Naive B cell (primary cell): Measurements from ENCODE around the gene WDR37. TPM values are rescaled to one million over a fixed set of nuclear protein-coding genes. Genes with fewer than 3 reads are reported as not detected.

Experiments used
- ATAC-seq, 2 donors: fragments of 150-1000 bp; cut with Tn5 transposase; 2 replicates each; pipeline ENCODE4 v1.10.0; 2021; ENCODE audit warnings: low read depth in 2 of 2, mild to moderate bottlenecking in 2 of 2, moderate library complexity in 2 of 2
- DNase-seq: peaks from one replicate; pipeline ENCODE4 v3.0.0; 2022
- H3K27ac Mint-ChIP-seq, 6 donors: one replicate each; pipeline ENCODE4 v1.8.0; 2020 to 2022; ENCODE audit warnings: mild to moderate bottlenecking in 6 of 6, mixed read lengths in 6 of 6, moderate library complexity in 5 of 6, inconsistent platforms in 2 of 6
- H3K27me3 Mint-ChIP-seq, 3 donors: one replicate each; pipeline ENCODE4 v1.8.0; 2021 to 2022; ENCODE audit warnings: mixed read lengths in 3 of 3, mild to moderate bottlenecking in 1 of 3
- H3K36me3 Mint-ChIP-seq, 2 donors: one replicate each; pipeline ENCODE4 v1.8.0; 2020 to 2022; ENCODE audit warnings: mixed read lengths in 2 of 2, inconsistent platforms in 1 of 2, mild to moderate bottlenecking in 1 of 2
- H3K4me1 Mint-ChIP-seq, 3 donors: one replicate each; pipeline ENCODE4 v1.8.0; 2020 to 2022; ENCODE audit warnings: mixed read lengths in 3 of 3, inconsistent platforms in 1 of 3, mild to moderate bottlenecking in 1 of 3, moderate library complexity in 1 of 3
- H3K4me3 Mint-ChIP-seq, 8 donors: one replicate each; pipeline ENCODE4 v1.8.0; 2020 to 2022; ENCODE audit warnings: mild to moderate bottlenecking in 8 of 8, mixed read lengths in 8 of 8, moderate library complexity in 8 of 8, inconsistent platforms in 2 of 8
- H3K9me3 Mint-ChIP-seq, 7 donors: one replicate each; pipeline ENCODE4 v1.8.0; 2020 to 2022; ENCODE audit warnings: mixed read lengths in 7 of 7, mild to moderate bottlenecking in 5 of 7, inconsistent platforms in 2 of 7, moderate library complexity in 1 of 7
- polyA plus RNA-seq, 6 donors: library from polyadenylated mRNA; unstranded; fragments of 300-500 nt; fragmentation: Illumina TruSeq; gene quantifications; one replicate each; pipeline ENCODE4 v1.2.3, GENCODE V29; 2021; ENCODE audit warnings: low read depth in 6 of 6

The WDR37 gene
- polyA plus RNA-seq, 6 donors from 2014 or later: 7.9 to 14.9 (median 11.5) TPM

DNA sequence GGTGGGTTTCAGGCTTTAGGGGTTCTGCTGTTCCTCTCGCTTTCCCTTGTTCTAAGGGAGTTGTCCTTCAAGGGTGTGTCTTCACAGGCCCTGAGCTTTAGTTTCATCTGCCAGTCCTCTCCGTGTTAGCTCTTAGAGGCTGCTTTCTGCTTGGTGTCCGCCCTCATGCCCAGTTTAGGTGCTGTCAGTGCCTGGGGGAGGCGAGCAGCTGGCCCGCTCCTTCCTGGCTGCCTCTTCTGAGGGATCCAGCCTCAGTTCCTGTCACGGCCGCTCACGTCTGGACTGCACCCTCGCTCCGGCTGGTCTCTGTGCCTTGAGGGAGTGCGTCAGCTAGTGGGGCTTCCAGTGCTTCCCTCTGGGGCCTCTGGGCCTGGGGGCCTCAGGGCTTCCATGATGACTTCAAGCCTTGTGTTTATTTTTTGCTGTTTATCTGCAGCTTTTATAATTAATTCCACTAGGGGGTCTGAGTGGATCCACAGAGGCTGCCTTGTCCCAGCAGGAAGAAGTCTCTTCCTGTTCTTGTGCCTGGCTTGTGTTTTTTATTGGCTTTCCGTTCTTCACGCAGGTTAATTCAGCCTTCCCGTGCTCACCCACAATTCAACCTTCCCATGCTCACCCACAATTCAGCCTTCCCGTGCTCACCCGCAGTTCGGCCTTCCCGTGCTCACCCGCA, 33.0 kb downstream of the WDR37 start:
- Mint-ChIP-seq H3K4me3 (no peak overlapping the region), H3K9me3 (no peaks in the 10 kb centered on the region), H3K36me3 (peaks cover 14 to 28% of the 10 kb centered on the region in 2 donors), H3K27ac (peak overlapping the region in 1 of 6 donors; percentile 93), H3K4me1 (peaks cover 0 to 10% (median 7%) of the 10 kb centered on the region in 3 donors), H3K27me3 (no peaks in the 10 kb centered on the region)
- DNase-seq (no peak), ATAC-seq (no peak)

DNA sequence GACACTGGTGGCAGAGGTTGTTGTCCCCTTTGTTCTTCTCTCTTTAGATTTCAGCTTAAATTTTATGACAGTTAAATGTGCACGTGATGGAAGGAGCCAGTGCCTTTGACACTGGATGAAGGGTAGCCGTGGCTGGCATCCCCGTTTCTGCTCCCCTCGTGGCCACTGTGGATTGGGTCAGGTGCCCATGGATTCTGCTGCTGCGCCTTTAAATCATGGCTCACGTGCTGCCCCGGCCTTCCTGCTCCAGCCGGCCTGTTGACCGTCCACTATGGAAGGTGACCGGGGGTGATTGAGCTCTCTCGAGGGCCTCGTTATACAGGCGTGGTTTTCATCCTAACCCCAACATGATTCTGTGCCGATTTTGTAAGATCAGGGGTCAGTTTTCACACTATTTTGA, 34.5 kb downstream of the WDR37 start:
- Mint-ChIP-seq H3K27ac (no peak overlapping the region), H3K27me3 (no peaks in the 10 kb centered on the region), H3K4me3 (no peak overlapping the region), H3K9me3 (no peaks in the 10 kb centered on the region), H3K4me1 (peaks cover 0 to 10% (median 7%) of the 10 kb centered on the region in 3 donors), H3K36me3 (peaks cover 14 to 26% of the 10 kb centered on the region in 2 donors)
- ATAC-seq (no peak), DNase-seq (no peak)

DNA sequence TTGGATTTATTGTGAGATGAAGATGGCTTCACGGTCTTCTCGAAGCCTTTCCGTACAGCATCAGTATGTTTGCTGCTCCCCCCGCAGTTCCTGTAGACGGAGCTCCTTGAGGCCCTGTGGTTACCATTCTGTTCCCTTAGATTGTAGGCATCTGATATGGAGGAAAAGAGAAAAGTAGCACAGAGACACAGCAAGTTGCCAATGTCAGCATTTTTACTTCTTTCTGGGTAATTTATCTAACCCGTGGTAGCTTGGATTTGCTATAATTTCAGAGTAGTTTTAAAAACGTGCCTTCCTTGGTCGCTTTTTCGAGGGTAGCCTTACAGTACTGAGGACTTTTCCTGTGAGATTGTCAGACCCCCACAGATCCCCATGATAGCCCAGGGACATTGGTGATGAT, 37.5 kb downstream of the WDR37 start:
- ATAC-seq: no peak
- peak overlapping the region in 4 of 6 donors; percentile 6 to 80 (median 56) for H3K27ac Mint-ChIP-seq

GRCh38 chr10:1094112-1095057, 38.2 kb downstream of the WDR37 start:
- Mint-ChIP-seq H3K9me3 (no peaks in the 10 kb centered on the region), H3K36me3 (peaks cover 5 to 8% of the 10 kb centered on the region in 2 donors), H3K27ac (peak overlapping the region in 2 of 6 donors; percentile 40 to 73), H3K4me3 (no peak overlapping the region), H3K27me3 (no peaks in the 10 kb centered on the region), H3K4me1 (peaks cover under 1 to 4% (median 2%) of the 10 kb centered on the region in 3 donors)
- no peak for ATAC-seq
- DNase-seq: no peak

More for the DNA sequence above, 37.5 kb downstream of the WDR37 start:
- H3K9me3 Mint-ChIP-seq: no peaks in the 10 kb centered on the region
- no peak overlapping the region for H3K4me3 Mint-ChIP-seq
- DNase-seq: no peak
- peaks cover 4 to 8% of the 10 kb centered on the region in 2 donors for H3K36me3 Mint-ChIP-seq
- H3K27me3 Mint-ChIP-seq: no peaks in the 10 kb centered on the region
- peaks cover 0 to 4% (median 0%) of the 10 kb centered on the region in 3 donors for H3K4me1 Mint-ChIP-seq

GRCh38 chr10:1095498-1095897, 39.3 kb downstream of the WDR37 start:
- peaks cover 5 to 7% of the 10 kb centered on the region in 2 donors for H3K36me3 Mint-ChIP-seq
- ATAC-seq: no peak
- H3K9me3 Mint-ChIP-seq: no peaks in the 10 kb centered on the region
- H3K4me1 Mint-ChIP-seq: peaks cover 5 to 8% (median 6%) of the 10 kb centered on the region in 3 donors
- no peak for DNase-seq
- no peaks in the 10 kb centered on the region for H3K27me3 Mint-ChIP-seq
- H3K4me3 Mint-ChIP-seq: no peak overlapping the region
- H3K27ac Mint-ChIP-seq: no peak overlapping the region

DNA sequence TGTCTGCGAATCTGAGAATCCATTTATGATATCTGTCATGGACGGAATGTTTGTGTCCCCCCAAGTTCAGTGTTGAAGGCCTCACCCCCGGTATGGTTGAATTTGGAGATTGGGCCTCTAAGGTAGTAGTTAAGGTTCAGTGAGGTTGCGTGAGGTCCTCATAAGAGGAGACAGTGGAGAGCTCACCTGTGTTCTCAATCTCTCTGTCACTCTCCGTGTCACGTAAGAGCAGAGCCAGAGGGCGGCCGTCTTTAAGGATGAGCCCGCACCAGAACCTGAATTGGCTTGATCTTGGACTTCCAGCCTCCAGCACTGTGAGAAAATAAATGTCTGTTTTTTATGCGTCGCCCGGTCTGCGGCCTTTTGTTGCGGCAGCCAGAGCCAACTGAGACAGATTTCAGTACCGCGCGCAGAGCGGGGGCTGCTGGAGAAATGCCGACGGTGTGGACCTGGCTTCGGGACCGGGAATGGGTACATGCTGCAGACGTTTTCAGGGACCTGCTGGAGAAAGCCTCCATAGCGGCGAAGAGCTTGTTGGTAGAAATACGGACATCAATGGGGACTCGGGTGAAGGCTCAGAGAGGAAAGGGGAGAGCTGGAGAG, 40.2 kb downstream of the WDR37 start:
- Mint-ChIP-seq H3K9me3 (no peaks in the 10 kb centered on the region), H3K36me3 (peaks cover 5 to 16% of the 10 kb centered on the region in 2 donors), H3K4me3 (no peak overlapping the region), H3K27ac (no peak overlapping the region), H3K27me3 (no peaks in the 10 kb centered on the region), H3K4me1 (peaks cover 11 to 13% (median 12%) of the 10 kb centered on the region in 3 donors)
- ATAC-seq (no peak), DNase-seq (no peak)

DNA sequence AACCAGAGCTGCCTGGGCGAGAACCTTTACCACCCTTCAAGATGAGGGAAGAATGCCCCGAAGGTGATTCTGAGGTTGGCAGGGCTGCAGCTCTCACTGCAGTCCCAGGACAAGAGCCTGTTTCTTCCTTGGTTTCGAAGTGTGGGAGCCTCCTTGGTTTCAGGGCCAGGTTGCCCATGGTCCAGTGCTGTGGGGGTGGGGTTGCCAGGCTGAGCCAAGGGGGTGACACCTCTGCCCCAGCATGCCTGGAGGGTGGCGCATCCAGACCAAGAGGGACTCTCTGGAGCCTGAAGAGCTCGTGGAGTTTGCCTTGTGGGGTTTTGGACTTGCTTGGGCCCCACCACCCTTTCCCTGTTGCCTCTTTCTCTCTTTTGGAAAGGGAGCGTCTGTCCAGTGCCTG, 41.3 kb downstream of the WDR37 start:
- DNase-seq (no peak), ATAC-seq (no peak)
- Mint-ChIP-seq H3K4me3 (no peak overlapping the region), H3K27me3 (no peaks in the 10 kb centered on the region), H3K36me3 (peaks cover 13 to 24% of the 10 kb centered on the region in 2 donors), H3K4me1 (peaks cover 11 to 17% (median 13%) of the 10 kb centered on the region in 3 donors), H3K27ac (no peak overlapping the region), H3K9me3 (no peaks in the 10 kb centered on the region)

GRCh38 chr10:1100143-1100542, 44.0 kb downstream of the WDR37 start:
- peak overlapping the region in 1 of 6 donors; percentile 42 for H3K27ac Mint-ChIP-seq

DNA sequence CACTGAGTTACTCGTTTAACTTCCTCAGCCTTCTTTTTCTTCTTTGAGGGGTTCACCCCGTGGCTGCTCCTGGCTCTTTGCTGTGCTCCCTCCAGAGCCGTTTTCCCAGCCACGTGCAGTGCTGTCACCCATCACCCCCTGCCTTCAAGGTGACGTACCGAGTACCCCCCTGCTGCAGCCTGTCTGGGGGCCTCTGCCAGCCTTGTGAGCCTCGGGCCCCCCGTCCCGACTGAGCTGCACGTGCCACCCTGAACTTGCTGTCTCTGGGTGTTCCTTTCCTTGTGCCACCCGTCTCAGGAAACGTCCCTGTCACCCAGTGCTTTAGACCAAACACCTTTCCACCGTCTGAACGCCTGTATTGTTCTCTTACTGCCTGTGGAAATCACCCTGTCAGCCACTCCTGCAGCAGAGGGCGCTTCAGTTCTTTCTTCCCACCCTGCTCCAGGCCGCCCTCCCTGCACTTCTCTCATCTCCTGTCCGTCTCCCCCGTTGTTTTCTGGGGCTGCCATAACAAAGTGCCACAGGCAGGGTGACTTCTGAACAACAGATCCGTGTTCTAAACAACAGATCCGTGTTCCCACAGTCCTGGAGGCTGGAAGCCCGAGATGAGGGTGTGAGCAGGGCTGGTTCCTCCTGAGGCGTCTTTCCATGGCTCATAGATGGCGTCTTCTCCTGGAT, 44.6 kb downstream of the WDR37 start:
- H3K27ac Mint-ChIP-seq: peak overlapping the region in 3 of 6 donors; percentile 15 to 86 (median 47)
- ATAC-seq (no peak), DNase-seq (no peak)
- no peaks in the 10 kb centered on the region for H3K9me3 Mint-ChIP-seq
- peaks cover 11 to 20% (median 13%) of the 10 kb centered on the region in 3 donors for H3K4me1 Mint-ChIP-seq
- H3K27me3 Mint-ChIP-seq: no peaks in the 10 kb centered on the region
- peak overlapping the region in 1 of 8 donors; percentile 43 for H3K4me3 Mint-ChIP-seq
- peaks cover 18 to 43% of the 10 kb centered on the region in 2 donors for H3K36me3 Mint-ChIP-seq

More at GRCh38 chr10:1100143-1100542, 44.0 kb downstream of the WDR37 start:
- Mint-ChIP-seq H3K27me3 (no peaks in the 10 kb centered on the region), H3K36me3 (peaks cover 15 to 39% of the 10 kb centered on the region in 2 donors), H3K4me1 (peaks cover 11 to 20% (median 13%) of the 10 kb centered on the region in 3 donors), H3K4me3 (no peak overlapping the region), H3K9me3 (no peaks in the 10 kb centered on the region)
- no peak for DNase-seq
- ATAC-seq: no peak

DNA sequence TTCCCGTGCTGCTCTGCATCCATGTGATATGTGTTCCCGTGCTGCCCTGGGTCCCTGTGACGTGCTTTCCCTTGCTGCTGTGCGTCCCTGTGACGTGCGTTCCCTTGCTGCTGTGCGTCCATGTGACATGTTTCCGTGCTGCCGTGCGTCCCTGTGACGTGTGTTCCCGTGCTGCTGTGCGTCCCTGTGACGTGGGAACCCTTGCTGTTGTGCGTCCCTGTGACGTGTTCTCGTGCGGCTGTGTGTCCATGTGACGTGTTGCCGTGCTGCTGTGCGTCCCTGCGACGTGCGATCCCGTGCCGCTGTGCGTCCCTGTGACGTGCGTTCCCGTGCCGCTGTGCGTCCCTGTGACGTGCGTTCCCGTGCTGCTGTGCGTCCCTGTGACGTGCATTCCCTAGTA, 45.8 kb downstream of the WDR37 start:
- Mint-ChIP-seq H3K4me1 (peaks cover 11 to 24% (median 13%) of the 10 kb centered on the region in 3 donors), H3K9me3 (no peaks in the 10 kb centered on the region), H3K27ac (peak overlapping the region in 2 of 6 donors; percentile 3 to 72), H3K27me3 (no peaks in the 10 kb centered on the region), H3K36me3 (peaks cover 30 to 51% of the 10 kb centered on the region in 2 donors), H3K4me3 (no peak overlapping the region)
- no peak for DNase-seq
- ATAC-seq: no peak

- Mint-ChIP-seq H3K9me3 (no peaks in the 10 kb centered on the region), H3K36me3 (peaks cover 30 to 53% of the 10 kb centered on the region in 2 donors), H3K4me1 (peaks cover 11 to 25% (median 13%) of the 10 kb centered on the region in 3 donors), H3K27me3 (no peaks in the 10 kb centered on the region), H3K4me3 (no peak overlapping the region), H3K27ac (peak overlapping the region in 1 of 6 donors; percentile 72)
- no peak for DNase-seq
- ATAC-seq: no peak
Measured at GRCh38 chr10:1102416-1102815, 46.2 kb downstream of the WDR37 start.

GRCh38 chr10:1102831-1103230, 46.6 kb downstream of the WDR37 start:
- no peaks in the 10 kb centered on the region for H3K27me3 Mint-ChIP-seq
- H3K4me3 Mint-ChIP-seq: no peak overlapping the region
- peak overlapping the region in 1 of 6 donors; percentile 22 for H3K27ac Mint-ChIP-seq
- H3K4me1 Mint-ChIP-seq: peaks cover 11 to 29% (median 13%) of the 10 kb centered on the region in 3 donors
- DNase-seq: no peak
- no peaks in the 10 kb centered on the region for H3K9me3 Mint-ChIP-seq
- no peak for ATAC-seq
- peaks cover 34 to 58% of the 10 kb centered on the region in 2 donors for H3K36me3 Mint-ChIP-seq

DNA sequence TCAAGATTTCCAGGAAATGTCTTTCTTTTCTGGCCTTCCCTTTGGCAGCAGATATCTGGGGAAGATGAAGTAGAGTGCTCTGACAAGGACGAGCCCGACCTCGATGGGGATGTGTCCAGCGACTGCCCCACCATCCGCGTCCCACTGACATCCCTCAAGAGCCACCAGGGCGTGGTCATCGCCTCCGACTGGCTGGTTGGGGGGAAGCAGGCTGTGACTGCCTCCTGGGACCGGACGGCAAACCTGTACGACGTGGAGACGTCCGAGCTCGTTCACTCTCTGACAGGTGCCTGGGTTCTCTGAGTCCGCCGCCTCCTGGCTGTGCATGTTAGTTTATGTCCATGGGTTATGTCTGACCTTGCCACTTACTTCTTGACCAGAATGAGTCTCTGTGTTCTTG, 47.4 kb downstream of the WDR37 start:
- Mint-ChIP-seq H3K36me3 (peaks cover 39 to 65% of the 10 kb centered on the region in 2 donors), H3K4me1 (peaks cover 11 to 30% (median 13%) of the 10 kb centered on the region in 3 donors), H3K27ac (peak overlapping the region in 1 of 6 donors; percentile 47), H3K27me3 (no peaks in the 10 kb centered on the region), H3K4me3 (no peak overlapping the region), H3K9me3 (no peaks in the 10 kb centered on the region)
- DNase-seq: no peak
- no peak for ATAC-seq
